ENCODE data around the gene SYT7. TPM values are rescaled to one million over a fixed set of nuclear protein-coding genes. Genes with fewer than 3 reads are reported as not detected.

Gene SYT7
- total and polyA plus RNA-seq, 10 of the 15 experiments (the other 5 are each of a cell fraction or from before 2014, with no cell fraction given) = not detected

- in situ Hi-C loops (cut with MboI) = no loop called here
- no peak for FAIRE-seq
- CTCF ChIA-PET = no interaction called here
These were observed 1.8 kb downstream of the SYT7 start for GRCh38 chr11:61578819-61579675.

More at GRCh38 chr11:61578819-61579675, 1.8 kb downstream of the SYT7 start:
- no TSS peak for BruUV-seq (replicated peaks)
- ATAC-seq (no peak), DNase-seq (ENCODE audit: low read depth, low spot score) (no peak)
- TF ChIP-seq MXI1 (IDR thresholded peaks at IDR 0.05; ENCODE audit: low read depth, low read length) (no peak), SMC3 (IDR thresholded peaks at IDR 0.05; ENCODE audit: borderline replicate concordance, low read length) (no peak), ZBTB11 (CRISPR knock-in tag; IDR thresholded peaks at IDR 0.05) (no peak), RELB (IDR thresholded peaks at IDR 0.05; ENCODE audit: low read depth) (no peak), JUNB (IDR thresholded peaks at IDR 0.05) (no peak), SP1 (IDR thresholded peaks at IDR 0.05; ENCODE audit: low read depth, low read length) (no peak), TCF3 (IDR thresholded peaks at IDR 0.05; ENCODE audit: borderline replicate concordance, insufficient read depth, low read depth, low read length) (no peak), RELA (IDR thresholded peaks at IDR 0.05; ENCODE audit: borderline replicate concordance, partially characterized antibody) (no peak), KDM1A (IDR thresholded peaks at IDR 0.05; ENCODE audit: borderline replicate concordance) (no peak), STAT1 (conservative IDR thresholded peaks at IDR 0.05) (no peak), NR2C1 (IDR thresholded peaks at IDR 0.05) (no peak)
- H3K9ac ChIP-seq (ENCODE audit: control insufficient read depth, insufficient read depth, low read length) = no peak overlapping the region
- RAD21 ChIA-PET (ENCODE audit: unreplicated experiment) = no interaction called here
- no peak overlapping the region for H3K4me3 ChIP-seq
- no peaks in the 10 kb centered on the region for H3K36me3 ChIP-seq (ENCODE audit: control insufficient read depth in 2 of 2, insufficient read depth in 2 of 2, low read length in 1 of 2)
- no peaks in the 10 kb centered on the region for H3K4me1 ChIP-seq (ENCODE audit: control insufficient read depth, insufficient read depth, low read length)
- peaks cover 10 to 20% of the 10 kb centered on the region in 2 experiments for H3K27me3 ChIP-seq (replicated peaks in 1 of 2; ENCODE audit: control insufficient read depth in 2 of 2, insufficient read depth in 2 of 2, low read length in 1 of 2)
- 35% methylated on average over 14 of the region's 15 CpGs for WGBS (ENCODE audit: insufficient coverage, insufficient replicate concordance, low lambda C conversion rate, missing lambda C conversion rate)
- H3K27ac ChIP-seq (ENCODE audit: control insufficient read depth, insufficient read depth) = no peak overlapping the region
- no peaks in the 10 kb centered on the region for H3K79me2 ChIP-seq (ENCODE audit: control insufficient read depth, insufficient read depth, low read length)
- no peaks in the 10 kb centered on the region; the same call in 1 of the 2 replicates for H4K20me1 ChIP-seq (ENCODE audit: control insufficient read depth, insufficient read depth)
- no peak overlapping the region for H2AFZ ChIP-seq (ENCODE audit: control insufficient read depth, low read depth, low read length)
- no peak overlapping the region for H3K4me2 ChIP-seq (ENCODE audit: control insufficient read depth, insufficient read depth)
- intact Hi-C loops (cut with micrococcal nuclease; ENCODE audit: unreplicated experiment) = no loop called here
- POLR2A ChIA-PET = no interaction called here
- no peaks in the 10 kb centered on the region for H3K9me3 ChIP-seq (replicated peaks; ENCODE audit: control insufficient read depth, insufficient read depth, low read length)
- SMC1A ChIA-PET (ENCODE audit: uncharacterized antibody, unreplicated experiment) = no interaction called here

All from GM12878 (cell line).